Medulla oblongata (tissue), 1 donor: ENCODE data around the gene ZNF263.

Experiments used
- DNase-seq: peaks from one replicate; pipeline ENCODE4 v3.0.0-alpha.2; 2015; ENCODE audit errors: extremely low spot score

ZNF263 gene

GRCh38 chr16:3282730-3283542 is at the start of gene ZNF263:
TSS of gene ZNF263 (plus strand) at chr16:3283491. CDS start at chr16:3283819, 328 bp downstream.
- peak; percentile 99 for DNase-seq

GRCh38 chr16:3234543-3234856 is 48.8 kb upstream of the ZNF263 start:
- DNase-seq: no peak

GRCh38 chr16:3234857-3235561 is 48.3 kb upstream of the ZNF263 start, which contains the start of gene ZNF200:
TSS of gene ZNF200 (minus strand) at chr16:3235158. CDS start at chr16:3233755, 1,403 bp downstream.
- DNase-seq: peak; percentile 97

DNA sequence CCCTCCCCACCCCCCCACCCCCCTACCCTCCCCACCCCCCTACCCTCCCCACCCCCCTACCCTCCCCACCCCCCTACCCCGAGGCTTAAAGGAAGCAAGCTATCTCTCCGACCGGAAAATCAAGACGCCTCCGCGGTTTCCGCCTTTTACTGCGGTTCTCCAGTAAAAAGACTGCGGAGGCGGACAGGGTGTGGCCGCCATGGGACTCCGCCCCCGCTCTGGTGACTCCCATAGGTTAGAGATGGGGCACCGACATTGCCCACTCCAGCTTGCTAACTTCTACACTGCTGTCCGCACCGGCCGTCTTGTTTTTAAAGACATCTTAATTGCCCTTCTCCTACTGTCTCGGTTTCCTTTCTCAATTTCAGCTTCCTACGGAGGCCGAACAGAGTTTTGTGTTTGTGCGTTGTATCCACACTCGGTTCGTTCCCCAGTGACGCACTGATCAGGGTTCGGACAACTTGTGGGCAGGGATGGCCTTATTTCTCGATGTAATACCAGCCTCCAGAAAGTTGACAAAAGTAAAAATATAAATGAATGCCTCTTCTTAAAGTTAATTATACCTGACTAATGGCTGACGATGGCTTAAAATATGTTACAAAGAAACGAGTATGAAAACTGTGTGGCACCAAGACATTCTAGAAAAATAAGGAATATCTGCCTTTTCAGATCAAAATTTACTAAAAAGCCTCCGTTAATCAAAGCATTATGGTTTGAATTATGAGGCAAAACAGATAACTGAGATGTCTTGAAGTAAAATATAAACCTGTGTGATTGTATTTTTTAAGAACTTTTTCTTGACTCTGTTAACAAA is 47.2 kb upstream of the ZNF263 start:
- no peak for DNase-seq

DNA sequence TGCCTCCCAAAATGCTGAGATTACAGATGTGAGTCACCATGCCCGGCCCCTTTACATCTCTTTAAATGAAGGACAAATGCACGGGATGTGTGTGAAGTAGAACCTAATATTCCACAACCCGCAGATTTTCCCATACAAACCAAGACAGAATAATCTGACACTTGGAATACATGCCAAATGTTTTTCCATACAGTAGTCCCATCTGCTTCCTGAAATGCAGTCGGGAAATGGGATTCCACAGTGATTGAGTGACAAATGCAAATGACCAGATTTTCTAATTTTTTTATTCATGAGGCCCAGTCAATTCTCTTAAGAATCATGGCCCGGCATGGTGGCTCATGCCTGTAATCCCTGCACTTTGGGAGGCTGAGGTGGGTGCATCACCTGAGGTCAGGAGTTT is 41.5 kb upstream of the ZNF263 start:
- no peak for DNase-seq

DNA sequence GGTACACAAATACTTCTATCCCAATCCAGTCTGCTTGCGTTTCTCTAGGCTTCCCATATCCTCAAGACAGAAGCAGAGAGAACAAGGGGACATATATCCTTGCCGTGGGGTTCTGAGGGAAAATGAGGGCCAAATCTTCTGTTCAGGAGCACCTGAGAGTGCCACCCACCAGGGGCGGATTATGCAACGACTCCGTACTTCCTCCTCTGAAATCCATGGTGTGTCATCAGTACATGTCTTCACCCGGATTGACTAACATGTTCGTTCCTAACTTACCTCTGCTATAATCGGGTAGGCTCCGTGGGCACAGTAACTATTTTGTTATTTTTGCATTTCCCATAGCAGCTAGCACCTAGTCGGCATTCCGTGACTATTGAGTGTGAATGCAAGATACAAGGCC is 40.6 kb upstream of the ZNF263 start:
- DNase-seq: no peak

DNA sequence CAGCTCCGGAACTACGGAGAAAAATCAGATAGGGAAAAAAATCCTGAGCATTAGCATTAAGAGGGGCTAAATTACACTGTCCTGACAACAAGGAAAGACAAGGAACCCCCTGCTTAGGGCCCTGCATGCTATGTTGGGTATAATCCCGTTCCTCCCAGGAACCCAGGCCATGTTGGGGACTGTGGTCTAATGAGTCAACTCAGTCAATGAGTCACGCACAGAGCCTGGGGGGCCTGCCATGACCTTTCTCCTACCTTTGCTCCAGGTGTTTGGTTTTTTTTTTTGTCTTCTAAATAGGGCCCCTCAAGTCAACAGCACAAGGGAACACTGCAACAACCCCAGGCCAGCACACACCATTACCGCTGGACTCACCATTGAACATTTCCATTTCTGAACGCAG is 39.4 kb upstream of the ZNF263 start:
- DNase-seq: no peak

GRCh38 chr16:3246002-3246401 is 37.3 kb upstream of the ZNF263 start:
- no peak for DNase-seq

GRCh38 chr16:3246876-3247275 is 36.4 kb upstream of the ZNF263 start:
- no peak for DNase-seq

DNA sequence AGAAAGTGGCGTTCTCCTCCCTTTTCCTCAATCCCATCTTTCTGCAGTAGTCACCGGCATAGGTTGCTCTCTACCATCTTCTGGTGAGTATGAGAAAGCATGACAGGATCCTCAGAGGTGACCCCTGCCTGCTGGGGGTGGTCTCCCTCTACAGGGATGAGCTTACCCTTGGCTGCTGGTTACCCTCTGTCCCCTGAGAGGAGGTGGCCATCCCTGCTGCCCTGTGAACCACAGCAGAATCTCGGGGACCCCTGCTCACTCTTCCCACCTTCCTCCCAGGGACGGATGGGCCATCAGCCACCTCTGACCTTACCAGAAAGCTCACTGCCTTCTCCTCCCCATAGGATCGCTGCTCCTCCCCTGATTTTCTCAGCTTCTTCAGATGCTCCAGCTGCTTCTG is 34.7 kb upstream of the ZNF263 start:
- DNase-seq: no peak

DNA sequence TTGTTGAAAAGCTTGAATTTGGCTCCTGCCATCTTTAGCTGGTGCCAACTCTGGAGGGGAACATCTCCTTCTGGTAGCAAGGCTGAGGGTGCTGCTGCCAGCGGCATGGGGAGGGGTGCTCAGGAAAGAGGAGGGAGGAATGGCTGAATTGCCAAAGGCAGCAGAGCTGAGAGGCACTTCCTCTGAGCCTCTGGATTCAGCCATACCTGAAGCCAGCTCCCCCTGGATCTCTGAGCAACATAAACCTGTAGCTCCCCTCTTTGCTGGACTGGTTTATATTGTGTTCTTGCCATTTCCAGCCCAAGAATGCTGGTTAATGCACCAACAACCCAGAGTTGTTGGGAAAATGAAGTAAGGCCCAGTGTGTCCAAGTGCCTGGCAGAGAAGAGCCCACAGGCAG is 34.3 kb upstream of the ZNF263 start:
- no peak for DNase-seq

- DNase-seq: no peak
Observed at GRCh38 chr16:3249451-3249850, 33.8 kb upstream of the ZNF263 start.

DNA sequence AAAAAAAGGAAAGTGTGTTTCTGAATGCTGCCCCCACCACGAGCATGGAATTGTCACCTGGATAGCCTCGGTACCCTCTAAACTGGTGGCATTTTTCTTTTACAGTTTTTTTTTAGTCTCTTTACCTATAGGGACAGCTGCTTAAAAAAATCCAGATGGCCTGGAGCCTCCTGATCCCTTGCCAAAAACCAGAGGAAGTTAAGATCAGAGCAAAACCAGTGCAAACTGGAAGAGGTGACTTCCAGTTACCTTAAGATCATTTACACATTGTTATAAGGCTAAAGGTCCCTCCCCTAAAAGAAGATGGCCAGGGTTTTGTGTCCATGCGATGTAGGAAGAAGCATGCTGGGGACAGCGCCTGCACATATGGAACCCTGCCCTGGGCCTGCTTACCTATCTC is 30.3 kb upstream of the ZNF263 start:
- no peak for DNase-seq

DNA sequence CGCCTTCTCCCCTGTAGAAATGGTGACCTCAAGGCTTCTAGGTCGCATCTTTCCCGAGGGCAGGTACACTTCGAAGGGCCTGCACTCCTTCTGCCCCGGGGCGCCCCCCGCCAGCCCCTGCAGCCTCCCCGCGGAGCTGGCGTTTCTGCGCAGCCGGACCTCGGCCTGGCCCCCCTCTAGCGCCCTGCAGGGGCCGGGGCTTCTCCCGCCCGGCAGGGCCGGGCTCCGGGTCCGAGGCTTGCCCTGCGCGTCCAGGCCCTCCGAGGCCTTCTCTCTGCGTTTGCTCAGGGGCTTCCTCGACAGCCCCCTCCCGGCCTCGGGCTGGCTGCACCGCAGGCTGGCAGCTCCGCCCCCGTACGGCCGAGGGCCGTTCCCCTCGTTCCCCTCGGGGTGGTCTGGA is 29.0 kb upstream of the ZNF263 start:
- DNase-seq: no peak

- DNase-seq: peak; percentile 16
Observed at GRCh38 chr16:3256146-3256865, 27.0 kb upstream of the ZNF263 start, which contains the start of gene MEFV. TSS of gene MEFV (minus strand) at chr16:3256633. CDS start at chr16:3256587, 46 bp downstream.

- DNase-seq: no peak
Observed at GRCh38 chr16:3256866-3257465, 26.3 kb upstream of the ZNF263 start.

DNA sequence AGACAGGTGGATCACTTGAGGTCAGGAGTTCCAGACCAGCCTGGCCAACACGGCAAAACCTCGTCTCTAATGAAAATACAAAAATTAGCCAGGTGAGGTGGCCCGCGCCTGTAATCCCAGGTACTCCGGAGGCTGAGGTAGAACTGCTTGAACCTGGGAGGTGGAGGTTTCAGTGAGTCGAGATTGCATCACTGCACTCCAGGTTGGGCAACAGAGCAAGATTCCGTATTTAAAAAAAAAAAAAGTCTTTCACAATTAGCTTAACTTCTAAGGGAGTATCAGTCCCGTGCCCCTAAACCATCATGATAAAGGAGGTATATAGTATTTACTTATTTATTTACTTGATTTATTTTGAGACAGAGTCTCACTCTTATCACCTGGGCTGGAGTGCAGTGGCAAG is 23.5 kb upstream of the ZNF263 start:
- DNase-seq: no peak

GRCh38 chr16:3262517-3262916 is 20.8 kb upstream of the ZNF263 start:
- no peak for DNase-seq

GRCh38 chr16:3264137-3265036 is 18.9 kb upstream of the ZNF263 start:
- peak; percentile 98 for DNase-seq

DNA sequence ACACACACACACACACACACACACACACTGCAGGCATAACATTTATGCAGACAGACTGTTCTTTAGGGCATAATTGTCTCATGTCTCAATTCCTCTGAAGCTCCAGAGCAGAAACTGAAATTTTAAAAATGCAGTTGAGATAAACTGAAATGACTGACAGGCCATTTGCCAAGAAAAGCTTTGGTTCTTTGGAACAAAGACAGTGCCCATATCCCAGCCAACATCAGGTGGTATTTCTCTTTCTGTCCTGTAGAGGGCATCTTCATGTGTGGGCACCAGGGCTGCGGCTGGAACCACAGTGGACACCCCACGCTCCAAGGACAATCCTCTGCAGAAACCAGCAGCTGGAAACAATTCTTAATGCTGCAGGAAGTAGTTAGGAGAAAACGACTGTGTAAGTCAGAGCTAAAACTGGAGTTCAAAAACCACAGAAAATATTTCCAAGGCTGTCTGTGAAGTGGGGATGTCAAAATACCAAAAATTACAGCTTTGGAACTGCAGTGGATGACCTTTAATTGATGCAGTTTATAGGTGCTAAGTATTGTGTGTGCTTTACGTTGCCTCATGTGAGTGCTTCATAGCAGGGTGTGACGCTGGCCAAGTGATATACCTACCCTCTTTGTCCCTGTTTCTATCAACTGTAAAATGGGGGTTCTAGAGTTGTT is 16.3 kb upstream of the ZNF263 start:
- peak; percentile 46 for DNase-seq
